ENCODE measurements around the gene OSGIN1. TPM values are rescaled to one million over a fixed set of nuclear protein-coding genes. Genes with fewer than 3 reads are reported as not detected.

The OSGIN1 gene
- total and polyA plus RNA-seq, 2 of the 8 experiments (the other 6 are each of a cell fraction or from before 2014, with no cell fraction given), result 0.58 to 0.76 TPM

DNA sequence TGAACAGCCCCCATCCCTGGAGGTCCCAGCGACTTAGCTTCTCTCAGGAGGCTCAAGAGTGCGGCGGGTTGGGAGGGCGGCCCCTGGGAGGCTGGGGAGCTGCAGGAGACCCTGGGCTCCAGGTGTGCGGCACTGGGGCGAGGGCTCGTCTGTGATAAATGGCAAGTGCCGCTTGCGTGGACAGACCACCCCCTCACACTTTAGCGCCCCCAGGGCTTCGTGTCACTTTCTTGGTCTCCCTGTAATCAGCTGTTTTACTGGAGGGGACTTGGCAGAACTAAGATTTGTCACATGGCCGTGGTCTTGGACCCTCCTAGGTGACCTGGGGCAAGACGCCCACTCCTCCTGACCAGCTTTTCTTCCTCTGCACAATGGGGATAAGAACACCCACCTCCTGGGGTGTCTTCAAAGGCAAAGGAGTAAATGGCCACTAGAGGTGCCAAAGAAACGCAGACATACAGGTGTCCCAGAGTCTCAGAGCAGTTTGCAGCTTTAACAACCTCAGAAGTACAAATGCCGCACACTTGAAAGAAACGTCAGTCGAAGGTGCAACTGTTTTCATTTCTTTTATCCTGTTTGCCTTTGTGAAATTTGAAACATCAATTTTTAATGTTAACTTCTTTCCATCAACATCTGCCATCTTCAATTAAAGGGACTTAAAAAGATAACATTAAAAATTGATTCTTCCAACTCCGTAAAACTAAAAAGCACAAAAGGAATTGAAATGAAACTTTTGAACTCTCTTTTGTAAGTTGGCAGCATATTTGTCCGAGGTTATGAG lies 946 bp downstream of the OSGIN1 start:
- H3K4me1 ChIP-seq (replicated peaks in 1 of 4; ENCODE audit: control insufficient read depth in 3 of 4, insufficient read depth in 4 of 4, low read length in 3 of 4), result peaks cover 2 to 7% (median 4%) of the 10 kb centered on the region in 4 experiments; a peak in 6 of 7 replicates
- peak overlapping the region; percentile 4 to 47 (median 10); a peak in 5 of 8 replicates for H3K4me3 ChIP-seq (ENCODE audit: extremely low read depth in 1 of 4, insufficient read depth in 2 of 4, low read depth in 3 of 4, low read length in 4 of 4)
- peak overlapping the region; percentile 22; the same call in 1 of the 2 replicates for H4K8ac ChIP-seq (ENCODE audit: extremely low read depth, insufficient read depth, low read length)
- no peak overlapping the region for H2BK20ac ChIP-seq (ENCODE audit: low read length)
- DNase-seq (ENCODE audit: low read depth in 1 of 2, low spot score in 2 of 2) (no peak), FAIRE-seq (no peak)
- H3K9ac ChIP-seq (replicated peaks in 1 of 4; ENCODE audit: extremely low read depth in 1 of 4, low read depth in 3 of 4, low read length in 3 of 4), result no peak overlapping the region
- H2AK5ac ChIP-seq (ENCODE audit: low read depth, low read length), result no peak overlapping the region
- H2AFZ ChIP-seq (ENCODE audit: low read length), result no peak overlapping the region
- H2BK5ac ChIP-seq (ENCODE audit: low read depth, low read length), result no peak overlapping the region
- no peak overlapping the region for H3K14ac ChIP-seq (ENCODE audit: insufficient read length)
- H3K36me3 ChIP-seq (ENCODE audit: control insufficient read depth in 2 of 4, insufficient read depth in 4 of 4, low read length in 3 of 4), result no peaks in the 10 kb centered on the region
- no peaks in the 10 kb centered on the region for H3K79me1 ChIP-seq (ENCODE audit: low read depth, low read length)
- WGBS, 2 experiments (ENCODE audit: extremely low coverage in 1 of 2, insufficient coverage in 1 of 2, insufficient read length in 1 of 2, insufficient replicate concordance in 2 of 2, low coverage in 1 of 2, low lambda C conversion rate in 2 of 2, missing lambda C conversion rate in 1 of 2), result 79% methylated on average over 18 of the region's 19 CpGs; no CpG with 5 or more reads in 1 of the 2 experiments
- no peak overlapping the region for H4K91ac ChIP-seq (replicated peaks; ENCODE audit: insufficient read length, low read length)
- H3K9me3 ChIP-seq (ENCODE audit: insufficient read depth in 2 of 2, low read depth in 1 of 2, low read length in 1 of 2), result no peaks in the 10 kb centered on the region
- H3K56ac ChIP-seq (replicated peaks; ENCODE audit: insufficient read length, low read depth, low read length), result no peak overlapping the region
- H3K27me3 ChIP-seq (replicated peaks in 1 of 4; ENCODE audit: control insufficient read depth in 3 of 4, extremely low read depth in 1 of 4, insufficient read depth in 3 of 4, low read length in 3 of 4), result no peaks in the 10 kb centered on the region
- H4K20me1 ChIP-seq (replicated peaks in 1 of 2; ENCODE audit: control insufficient read depth in 1 of 2, insufficient read depth in 2 of 2, low read length in 2 of 2), result no peaks in the 10 kb centered on the region
- H3K4me2 ChIP-seq (ENCODE audit: insufficient read depth in 1 of 2, low read depth in 2 of 2, low read length in 2 of 2), result peak overlapping the region; percentile 47 to 54; a peak in 3 of 4 replicates
- no peak overlapping the region; the same call in 1 of the 2 replicates for H3K18ac ChIP-seq (ENCODE audit: extremely low read depth, low read length)
- H4K5ac ChIP-seq (ENCODE audit: insufficient read length, low read depth, low read length), result no peak overlapping the region
- H3K4ac ChIP-seq (replicated peaks; ENCODE audit: insufficient read length, low read depth, low read length), result no peak overlapping the region
- no peak overlapping the region for H2BK120ac ChIP-seq (replicated peaks; ENCODE audit: low read depth, low read length)
- TF ChIP-seq RAD21 (IDR thresholded peaks at IDR 0.05 in 1 of 2, conservative IDR thresholded peaks at IDR 0.05 in 1 of 2; ENCODE audit: low read depth in 2 of 2, low read length in 2 of 2) (peak; percentile 11 to 14; a peak in 2 of 4 replicates), CTBP2 (IDR thresholded peaks at IDR 0.05; ENCODE audit: borderline replicate concordance, insufficient read depth, insufficient read length, low read length) (no peak), CTCF (IDR thresholded peaks at IDR 0.05; ENCODE audit: control extremely low read depth in 1 of 3, insufficient read depth in 1 of 3, low read depth in 1 of 3, low read length in 3 of 3) (peak in 2 of 3 experiments; percentile 44 to 56; a peak in 3 of 4 replicates), BCL11A (IDR thresholded peaks at IDR 0.05; ENCODE audit: low read depth in 2 of 2, low read length in 2 of 2) (no peak), SIRT6 (IDR thresholded peaks at IDR 0.05; ENCODE audit: low read length) (no peak), SP2 (IDR thresholded peaks at IDR 0.05; ENCODE audit: low read length) (no peak), SP4 (IDR thresholded peaks at IDR 0.05; ENCODE audit: low read length) (no peak), CEBPB (IDR thresholded peaks at IDR 0.05; ENCODE audit: low read depth, low read length) (no peak)
- POLR2A ChIA-PET (ENCODE audit: partially characterized antibody), result interaction anchor here (0.7 to 1.4 kb wide), 6 partner anchors 13 to 90 kb away, joined by 3 to 4 read pairs (median 3); no protein-coding TSS in a partner anchor
- H3K27ac ChIP-seq (ENCODE audit: low read depth, low read length), result no peak overlapping the region
- no peaks in the 10 kb centered on the region for H3K79me2 ChIP-seq (ENCODE audit: control insufficient read depth in 1 of 2, insufficient read depth in 2 of 2, low read length in 2 of 2)
- no peak overlapping the region for H2BK15ac ChIP-seq (ENCODE audit: low read length)
- H3K23ac ChIP-seq (ENCODE audit: insufficient read length), result no peak overlapping the region
- CTCF ChIA-PET (ENCODE audit: partially characterized antibody), result interaction anchor here (0.6 to 16.0 kb wide), 26 partner anchors 10 to 360 kb away, joined by 3 to 366 read pairs (median 4); partner anchors contain the start of gene SLC38A8
- H3K23me2 ChIP-seq (ENCODE audit: low read depth, low read length), result 0 out of 2 replicates have a peak, but pooled peaks cover 1% of the 10 kb centered on the region
- H2BK12ac ChIP-seq (ENCODE audit: low read depth, low read length), result no peak overlapping the region

Data from H1 (cell line).